HL-60 (cell line): ENCODE results near the gene RFX7.
"Not testable (repeated sequence)": the region's sequence is repeated elsewhere in the genome, so short reads cannot be mapped to it uniquely, and the experiment has no call there.

Experiments used
- DNase-seq, 2 experiments: peaks; one replicate each; pipeline ENCODE4 v3.0.0-alpha.2; 2010 to 2020; ENCODE audit warnings: low read depth in 1 of 2, low spot score in 1 of 2
- H3K27ac ChIP-seq: fragments of 250-450 bp; sonication (Bioruptor Pico); replicated peaks from 2 replicates; pipeline ENCODE4 v1.5.1; 2020; ENCODE audit warnings: mild to moderate bottlenecking, moderate library complexity
- H3K27me3 ChIP-seq: fragments of 250-450 bp; sonication (Bioruptor Pico); 2 replicates; pipeline ENCODE4 v1.5.1; 2021; ENCODE audit warnings: mild to moderate bottlenecking, moderate library complexity; ENCODE audit not compliant: insufficient read depth, poor library complexity, severe bottlenecking
- H3K4me3 ChIP-seq: replicated peaks from 2 replicates; pipeline ENCODE4 v1.5.1; 2011; ENCODE audit warnings: mild to moderate bottlenecking, control low read depth, low read length; ENCODE audit not compliant: insufficient read depth
- GABPA ChIP-seq: IDR thresholded peaks from 2 replicates; pipeline ENCODE4 v1.6.1; 2012; ENCODE audit warnings: low read depth
- POLR2AphosphoS5 ChIP-seq: IDR thresholded peaks from 2 replicates; pipeline ENCODE4 v1.6.1; 2012; ENCODE audit warnings: low read depth
- SPI1 ChIP-seq: IDR thresholded peaks from 2 replicates; pipeline ENCODE4 v1.6.1; 2012; ENCODE audit warnings: low read depth, mild to moderate bottlenecking, borderline replicate concordance
- TF ChIP-seq, protein P1 (sequence below): IDR thresholded peaks from one replicate; pipeline ENCODE4 v1.5.1; 2011; ENCODE audit warnings: low read length, control low read depth, inconsistent platforms; ENCODE audit not compliant: insufficient read depth
- TF ChIP-seq, protein P2 (sequence below): IDR thresholded peaks from 2 replicates; pipeline ENCODE4 v1.6.1; 2012; ENCODE audit warnings: low read depth; ENCODE audit not compliant: insufficient replicate concordance

Gene RFX7

DNA sequence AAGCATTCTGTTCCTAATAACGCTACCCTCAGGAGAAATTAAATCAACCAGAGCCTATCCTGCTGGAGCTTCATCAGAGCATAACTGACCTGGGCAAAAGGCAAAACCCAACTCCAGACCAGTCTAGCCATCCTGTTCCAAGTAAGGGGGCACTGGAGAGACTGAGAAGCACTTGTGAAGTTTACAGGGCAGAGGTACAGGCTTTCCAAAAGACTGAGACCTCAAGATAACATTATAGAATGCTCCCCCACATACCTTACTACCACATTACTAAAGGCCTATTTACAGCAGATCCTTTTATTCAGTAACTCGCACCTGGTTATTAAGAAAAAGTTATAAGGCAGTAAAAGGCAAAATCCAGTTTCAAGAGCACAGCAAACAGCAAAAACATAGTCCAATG lies 35.5 kb downstream of the RFX7 start:
- no peak overlapping the region for H3K27ac ChIP-seq

DNA sequence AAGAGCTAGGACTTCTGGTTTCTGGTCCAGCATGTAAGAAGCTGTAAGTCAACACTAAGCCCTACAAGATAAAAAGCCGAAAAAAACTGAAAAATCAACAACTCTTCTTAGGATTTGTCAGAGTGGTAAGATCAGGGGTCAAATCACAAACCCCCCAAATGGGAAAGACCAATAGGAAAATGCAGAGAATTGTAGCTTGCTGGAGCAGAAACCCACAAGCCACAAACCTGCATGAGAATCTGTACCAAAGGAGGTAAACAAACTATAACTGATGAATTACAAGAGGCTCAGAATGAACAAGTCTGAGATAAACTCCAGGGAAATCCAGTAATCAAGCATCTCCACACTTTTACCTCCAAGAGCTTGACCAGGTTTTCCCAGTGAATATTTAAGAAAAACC lies 36.0 kb downstream of the RFX7 start:
- H3K4me3 ChIP-seq, result no peak overlapping the region
- TF ChIP-seq SPI1 (no peak), GABPA (no peak)
- H3K27ac ChIP-seq, result no peak overlapping the region
- H3K27me3 ChIP-seq, result no peaks in the 10 kb centered on the region
- no peak for DNase-seq

More for the DNA sequence above, 35.5 kb downstream of the RFX7 start:
- no peak for DNase-seq
- TF ChIP-seq POLR2AphosphoS5, result no peak
- no peaks in the 10 kb centered on the region for H3K27me3 ChIP-seq
- no peak overlapping the region for H3K4me3 ChIP-seq

DNA sequence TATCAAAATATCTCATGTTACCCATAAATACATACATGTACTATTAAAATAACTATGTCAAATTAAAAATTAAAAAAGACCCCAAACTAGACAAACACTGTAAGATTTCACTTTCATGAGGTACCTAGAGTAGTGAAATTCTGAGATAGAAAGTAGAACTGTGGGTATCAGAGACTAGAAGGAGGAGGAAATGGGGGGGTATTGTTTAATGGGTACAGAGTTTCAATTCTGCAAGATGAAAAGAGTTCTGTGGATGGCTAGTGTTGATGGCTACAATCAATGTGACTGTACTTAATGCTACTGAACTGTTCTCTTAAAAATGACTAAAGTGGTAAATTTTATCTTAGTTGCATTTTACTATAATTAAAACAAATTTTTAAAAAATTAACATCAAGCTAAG lies 36.6 kb downstream of the RFX7 start:
- Histone ChIP-seq H3K27ac (no peak overlapping the region), H3K27me3 (no peaks in the 10 kb centered on the region), H3K4me3 (no peak overlapping the region)
- DNase-seq, result no peak
- TF ChIP-seq POLR2AphosphoS5 (no peak), GABPA (no peak), SPI1 (no peak)
- TF ChIP-seq, protein P1, sequence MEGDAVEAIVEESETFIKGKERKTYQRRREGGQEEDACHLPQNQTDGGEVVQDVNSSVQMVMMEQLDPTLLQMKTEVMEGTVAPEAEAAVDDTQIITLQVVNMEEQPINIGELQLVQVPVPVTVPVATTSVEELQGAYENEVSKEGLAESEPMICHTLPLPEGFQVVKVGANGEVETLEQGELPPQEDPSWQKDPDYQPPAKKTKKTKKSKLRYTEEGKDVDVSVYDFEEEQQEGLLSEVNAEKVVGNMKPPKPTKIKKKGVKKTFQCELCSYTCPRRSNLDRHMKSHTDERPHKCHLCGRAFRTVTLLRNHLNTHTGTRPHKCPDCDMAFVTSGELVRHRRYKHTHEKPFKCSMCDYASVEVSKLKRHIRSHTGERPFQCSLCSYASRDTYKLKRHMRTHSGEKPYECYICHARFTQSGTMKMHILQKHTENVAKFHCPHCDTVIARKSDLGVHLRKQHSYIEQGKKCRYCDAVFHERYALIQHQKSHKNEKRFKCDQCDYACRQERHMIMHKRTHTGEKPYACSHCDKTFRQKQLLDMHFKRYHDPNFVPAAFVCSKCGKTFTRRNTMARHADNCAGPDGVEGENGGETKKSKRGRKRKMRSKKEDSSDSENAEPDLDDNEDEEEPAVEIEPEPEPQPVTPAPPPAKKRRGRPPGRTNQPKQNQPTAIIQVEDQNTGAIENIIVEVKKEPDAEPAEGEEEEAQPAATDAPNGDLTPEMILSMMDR, result no peak
- TF ChIP-seq, protein P2, sequence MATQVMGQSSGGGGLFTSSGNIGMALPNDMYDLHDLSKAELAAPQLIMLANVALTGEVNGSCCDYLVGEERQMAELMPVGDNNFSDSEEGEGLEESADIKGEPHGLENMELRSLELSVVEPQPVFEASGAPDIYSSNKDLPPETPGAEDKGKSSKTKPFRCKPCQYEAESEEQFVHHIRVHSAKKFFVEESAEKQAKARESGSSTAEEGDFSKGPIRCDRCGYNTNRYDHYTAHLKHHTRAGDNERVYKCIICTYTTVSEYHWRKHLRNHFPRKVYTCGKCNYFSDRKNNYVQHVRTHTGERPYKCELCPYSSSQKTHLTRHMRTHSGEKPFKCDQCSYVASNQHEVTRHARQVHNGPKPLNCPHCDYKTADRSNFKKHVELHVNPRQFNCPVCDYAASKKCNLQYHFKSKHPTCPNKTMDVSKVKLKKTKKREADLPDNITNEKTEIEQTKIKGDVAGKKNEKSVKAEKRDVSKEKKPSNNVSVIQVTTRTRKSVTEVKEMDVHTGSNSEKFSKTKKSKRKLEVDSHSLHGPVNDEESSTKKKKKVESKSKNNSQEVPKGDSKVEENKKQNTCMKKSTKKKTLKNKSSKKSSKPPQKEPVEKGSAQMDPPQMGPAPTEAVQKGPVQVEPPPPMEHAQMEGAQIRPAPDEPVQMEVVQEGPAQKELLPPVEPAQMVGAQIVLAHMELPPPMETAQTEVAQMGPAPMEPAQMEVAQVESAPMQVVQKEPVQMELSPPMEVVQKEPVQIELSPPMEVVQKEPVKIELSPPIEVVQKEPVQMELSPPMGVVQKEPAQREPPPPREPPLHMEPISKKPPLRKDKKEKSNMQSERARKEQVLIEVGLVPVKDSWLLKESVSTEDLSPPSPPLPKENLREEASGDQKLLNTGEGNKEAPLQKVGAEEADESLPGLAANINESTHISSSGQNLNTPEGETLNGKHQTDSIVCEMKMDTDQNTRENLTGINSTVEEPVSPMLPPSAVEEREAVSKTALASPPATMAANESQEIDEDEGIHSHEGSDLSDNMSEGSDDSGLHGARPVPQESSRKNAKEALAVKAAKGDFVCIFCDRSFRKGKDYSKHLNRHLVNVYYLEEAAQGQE, result no peak

DNA sequence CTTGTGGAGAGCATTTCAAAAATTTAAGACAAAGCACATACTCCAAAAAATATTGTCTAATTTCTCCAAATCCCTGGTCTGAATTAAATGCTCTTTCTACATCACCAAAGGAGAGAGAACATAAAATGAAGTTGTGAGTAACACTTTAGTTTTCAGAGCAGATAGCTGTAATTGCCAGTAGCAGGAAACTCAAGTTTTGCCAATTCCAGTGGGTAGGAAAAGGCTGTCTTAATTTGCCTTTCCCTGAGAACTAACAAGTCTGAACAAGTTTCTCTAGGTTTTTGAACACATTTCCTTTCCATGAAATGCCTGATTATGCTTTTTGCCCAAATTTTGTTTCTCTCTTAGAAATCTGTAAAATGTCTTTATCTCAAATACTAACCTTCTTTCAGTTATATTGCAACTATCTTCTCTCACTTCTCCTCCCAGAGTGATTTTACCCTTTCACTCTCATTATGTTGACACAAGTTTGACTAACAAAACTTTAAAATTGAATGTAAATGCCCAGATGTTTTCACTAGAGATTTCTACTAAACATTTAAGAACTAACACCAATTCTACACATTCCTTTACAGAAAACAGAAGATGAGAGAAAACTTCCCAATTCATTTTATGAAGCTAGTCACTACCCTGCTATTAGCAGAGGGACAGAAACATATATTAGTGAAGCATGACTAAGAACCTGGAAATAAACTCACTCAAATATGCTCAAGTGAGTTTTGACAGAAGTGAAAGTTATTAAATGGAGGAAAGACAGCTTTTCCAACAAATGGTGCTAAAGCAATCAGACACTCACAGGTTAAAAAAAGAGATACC lies 38.4 kb downstream of the RFX7 start:
- Histone ChIP-seq H3K27ac (no peak overlapping the region), H3K27me3 (no peaks in the 10 kb centered on the region), H3K4me3 (no peak overlapping the region)
- DNase-seq, result no peak
- TF ChIP-seq, protein P1, result no peak
- TF ChIP-seq POLR2AphosphoS5 (no peak), GABPA (no peak), SPI1 (no peak)
- TF ChIP-seq, protein P2, result no peak

DNA sequence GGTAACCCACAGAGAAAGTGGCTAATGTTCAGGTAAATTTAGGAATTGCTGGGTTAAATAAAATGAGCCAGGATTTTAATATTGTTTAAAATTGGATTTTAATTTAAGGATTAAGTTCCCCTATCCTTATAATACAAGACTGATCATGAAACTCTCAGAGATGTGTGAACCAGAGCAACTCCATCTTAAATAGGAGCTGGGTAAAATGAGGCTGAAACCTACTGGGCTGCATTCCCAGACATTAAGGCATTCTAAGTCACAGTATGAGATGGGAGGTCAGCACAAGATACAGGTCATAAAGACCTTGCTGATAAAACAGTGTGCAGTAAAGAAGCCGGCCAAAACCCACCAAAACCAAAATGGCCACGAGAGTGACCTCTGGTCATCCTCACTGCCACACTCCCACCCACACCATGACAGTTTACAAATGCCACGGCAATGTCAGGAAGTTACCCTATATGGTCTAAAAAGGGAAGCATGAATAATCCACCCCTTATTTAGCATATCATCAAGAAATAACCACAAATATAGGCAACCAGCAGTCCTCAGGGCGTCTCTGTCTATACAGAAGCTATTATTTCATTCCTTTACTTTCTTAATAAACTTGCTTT lies 40.3 kb downstream of the RFX7 start:
- DNase-seq, result not testable (repeated sequence)

More for the DNA sequence above, 40.3 kb downstream of the RFX7 start:
- H3K4me3 ChIP-seq, H3K27me3 ChIP-seq, H3K27ac ChIP-seq: not testable (repeated sequence)
